ENCODE results near the gene KLHDC1. TPM values are rescaled to one million over a fixed set of nuclear protein-coding genes. Genes with fewer than 3 reads are reported as not detected.
"Not testable (repeated sequence)": the region's sequence is repeated elsewhere in the genome, so short reads cannot be mapped to it uniquely, and the experiment has no call there.

The KLHDC1 gene
- total RNA-seq, 1 donor from 2014 or later = 2.1 TPM

GRCh38 chr14:49733836-49734235 is 40.9 kb downstream of the KLHDC1 start:
- H3K4me3 Mint-ChIP-seq = no peak overlapping the region
- no peaks in the 10 kb centered on the region for H3K27me3 Mint-ChIP-seq (ENCODE audit: low read depth)
- no peak for DNase-seq (ENCODE audit: low read depth, low spot score)
- H3K4me1 Mint-ChIP-seq = peaks cover 4% of the 10 kb centered on the region
- no peaks in the 10 kb centered on the region for H3K9me3 Mint-ChIP-seq
- TF ChIP-seq CTCF (conservative IDR thresholded peaks at IDR 0.05) = no peak
- no peak overlapping the region for H3K27ac Mint-ChIP-seq (ENCODE audit: unreplicated experiment)
- no peaks in the 10 kb centered on the region for H3K36me3 Mint-ChIP-seq (ENCODE audit: low read depth)

GRCh38 chr14:49735669-49736068 is 42.7 kb downstream of the KLHDC1 start:
- not testable (repeated sequence) for DNase-seq (ENCODE audit: low read depth, low spot score); H3K4me3 Mint-ChIP-seq; H3K36me3 Mint-ChIP-seq (ENCODE audit: low read depth); H3K4me1 Mint-ChIP-seq; H3K27ac Mint-ChIP-seq (ENCODE audit: unreplicated experiment); H3K9me3 Mint-ChIP-seq; H3K27me3 Mint-ChIP-seq (ENCODE audit: low read depth)

DNA sequence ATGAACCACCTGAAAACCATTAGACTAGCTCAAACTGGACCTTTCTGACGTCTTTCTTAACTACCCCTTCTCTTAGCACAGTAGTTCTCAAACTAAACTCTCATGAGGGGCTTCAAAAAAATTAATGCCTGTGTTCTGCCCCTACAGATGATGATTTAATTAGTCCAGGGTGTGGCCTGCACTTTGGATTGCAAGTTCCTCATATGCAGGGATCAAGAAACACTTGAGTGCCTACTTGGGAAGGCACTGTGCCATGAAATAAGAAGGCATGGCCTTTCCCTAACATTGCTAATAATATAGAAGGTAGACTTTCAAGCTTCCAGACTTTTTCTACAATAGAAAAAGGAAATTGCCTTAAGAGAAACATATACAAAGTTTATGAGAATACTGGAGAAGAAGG is 52.3 kb downstream of the KLHDC1 start:
- Mint-ChIP-seq H3K4me1 (no peaks in the 10 kb centered on the region), H3K9me3 (no peaks in the 10 kb centered on the region), H3K4me3 (no peak overlapping the region), H3K36me3 (ENCODE audit: low read depth) (no peaks in the 10 kb centered on the region), H3K27me3 (ENCODE audit: low read depth) (no peaks in the 10 kb centered on the region), H3K27ac (ENCODE audit: unreplicated experiment) (no peak overlapping the region)
- no peak for DNase-seq (ENCODE audit: low read depth, low spot score)
- TF ChIP-seq CTCF (conservative IDR thresholded peaks at IDR 0.05) = no peak

- H3K27me3 Mint-ChIP-seq (ENCODE audit: low read depth); H3K4me3 Mint-ChIP-seq: not testable (repeated sequence)
Observed at GRCh38 chr14:49746476-49746875, 53.6 kb downstream of the KLHDC1 start.

DNA sequence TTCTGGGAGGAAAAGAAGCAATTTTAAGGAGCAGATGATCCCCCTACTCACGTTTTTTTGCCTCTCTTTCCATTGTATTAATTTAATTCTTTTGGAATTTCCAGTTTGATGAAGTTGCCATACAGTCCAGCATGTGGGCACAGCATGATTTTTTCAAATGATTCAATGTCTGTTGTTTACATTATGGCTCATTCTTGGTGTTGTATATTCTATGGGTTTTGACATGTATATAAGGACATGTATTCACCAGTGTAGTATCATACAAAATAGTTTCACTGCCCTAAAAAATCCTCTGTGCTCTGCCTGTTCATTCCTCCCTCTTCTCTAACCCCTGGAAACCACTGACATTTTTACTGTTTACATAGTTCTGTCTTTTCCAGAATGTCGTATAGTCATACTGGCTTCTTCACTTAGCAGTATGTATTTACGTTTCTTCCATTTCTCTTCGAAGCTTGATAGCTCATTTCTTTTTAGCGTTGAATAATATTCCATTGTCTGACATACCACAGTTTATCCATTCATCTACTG is 61.7 kb downstream of the KLHDC1 start:
- Mint-ChIP-seq H3K27me3 (ENCODE audit: low read depth) (peaks cover 3% of the 10 kb centered on the region), H3K36me3 (ENCODE audit: low read depth) (no peaks in the 10 kb centered on the region), H3K9me3 (peaks cover 3% of the 10 kb centered on the region), H3K4me1 (peaks cover 4% of the 10 kb centered on the region), H3K27ac (ENCODE audit: unreplicated experiment) (no peak overlapping the region), H3K4me3 (no peak overlapping the region)
- DNase-seq (ENCODE audit: low read depth, low spot score) = no peak
- no peak for TF ChIP-seq CTCF (conservative IDR thresholded peaks at IDR 0.05)

More at GRCh38 chr14:49746476-49746875, 53.6 kb downstream of the KLHDC1 start:
- not testable (repeated sequence) for H3K4me1 Mint-ChIP-seq; DNase-seq (ENCODE audit: low read depth, low spot score); H3K36me3 Mint-ChIP-seq (ENCODE audit: low read depth); H3K27ac Mint-ChIP-seq (ENCODE audit: unreplicated experiment); H3K9me3 Mint-ChIP-seq

GRCh38 chr14:49755378-49755777 is 62.5 kb downstream of the KLHDC1 start:
- Mint-ChIP-seq H3K27me3 (ENCODE audit: low read depth) (peaks cover 8% of the 10 kb centered on the region), H3K4me1 (peaks cover 4% of the 10 kb centered on the region), H3K27ac (ENCODE audit: unreplicated experiment) (no peak overlapping the region), H3K4me3 (no peak overlapping the region), H3K36me3 (ENCODE audit: low read depth) (no peaks in the 10 kb centered on the region), H3K9me3 (peaks cover 3% of the 10 kb centered on the region)
- TF ChIP-seq CTCF (conservative IDR thresholded peaks at IDR 0.05) = no peak
- DNase-seq (ENCODE audit: low read depth, low spot score) = no peak
